ENCODE results near the gene DCDC2B. TPM values are rescaled to one million over a fixed set of nuclear protein-coding genes. Genes with fewer than 3 reads are reported as not detected.

The DCDC2B gene
- not detected for total RNA-seq

DNA sequence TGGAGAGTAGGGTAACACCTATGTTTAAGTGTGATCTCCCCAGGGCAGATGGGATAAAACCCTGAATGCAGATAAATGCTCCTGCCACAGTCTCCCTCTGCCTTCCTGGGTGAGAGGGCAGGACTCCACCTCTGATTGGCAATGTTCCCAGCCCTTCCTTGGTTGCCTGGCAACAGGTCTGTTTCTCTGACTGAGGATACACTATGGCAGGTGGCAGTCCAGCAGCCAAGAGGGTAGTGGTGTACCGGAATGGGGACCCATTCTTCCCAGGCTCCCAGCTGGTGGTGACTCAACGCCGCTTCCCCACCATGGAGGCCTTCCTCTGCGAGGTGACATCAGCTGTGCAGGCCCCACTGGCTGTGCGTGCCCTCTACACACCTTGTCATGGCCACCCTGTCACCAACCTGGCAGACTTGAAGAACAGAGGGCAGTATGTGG is at the start of gene DCDC2B:
Gene DCDC2B, plus strand, starts transcription at position 199 of the 438 bp plus-strand sequence. Its CDS starts 5 bp downstream, at position 204.
- TF ChIP-seq, protein P1, sequence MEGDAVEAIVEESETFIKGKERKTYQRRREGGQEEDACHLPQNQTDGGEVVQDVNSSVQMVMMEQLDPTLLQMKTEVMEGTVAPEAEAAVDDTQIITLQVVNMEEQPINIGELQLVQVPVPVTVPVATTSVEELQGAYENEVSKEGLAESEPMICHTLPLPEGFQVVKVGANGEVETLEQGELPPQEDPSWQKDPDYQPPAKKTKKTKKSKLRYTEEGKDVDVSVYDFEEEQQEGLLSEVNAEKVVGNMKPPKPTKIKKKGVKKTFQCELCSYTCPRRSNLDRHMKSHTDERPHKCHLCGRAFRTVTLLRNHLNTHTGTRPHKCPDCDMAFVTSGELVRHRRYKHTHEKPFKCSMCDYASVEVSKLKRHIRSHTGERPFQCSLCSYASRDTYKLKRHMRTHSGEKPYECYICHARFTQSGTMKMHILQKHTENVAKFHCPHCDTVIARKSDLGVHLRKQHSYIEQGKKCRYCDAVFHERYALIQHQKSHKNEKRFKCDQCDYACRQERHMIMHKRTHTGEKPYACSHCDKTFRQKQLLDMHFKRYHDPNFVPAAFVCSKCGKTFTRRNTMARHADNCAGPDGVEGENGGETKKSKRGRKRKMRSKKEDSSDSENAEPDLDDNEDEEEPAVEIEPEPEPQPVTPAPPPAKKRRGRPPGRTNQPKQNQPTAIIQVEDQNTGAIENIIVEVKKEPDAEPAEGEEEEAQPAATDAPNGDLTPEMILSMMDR (IDR thresholded peaks at IDR 0.05; ENCODE audit: low read depth): no peak

DNA sequence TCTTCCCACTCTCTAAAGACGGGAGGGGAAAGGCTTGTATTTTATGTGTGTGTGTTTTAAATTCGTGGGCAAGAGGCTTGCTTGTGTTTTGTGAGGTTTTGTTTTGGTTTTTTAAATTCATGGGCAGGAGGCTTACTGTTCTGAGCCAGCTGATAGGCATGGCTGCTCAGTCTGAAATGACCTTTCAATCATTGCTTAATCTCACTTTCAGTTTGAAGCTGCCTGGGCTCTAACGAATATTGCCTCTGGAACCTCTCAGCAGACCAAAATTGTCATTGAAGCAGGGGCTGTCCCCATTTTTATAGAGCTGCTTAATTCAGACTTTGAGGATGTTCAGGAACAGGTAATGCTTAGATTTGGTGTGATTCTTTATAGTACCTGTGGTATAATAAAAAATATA is 49.7 kb upstream of the DCDC2B start:
- TF ChIP-seq, protein P1 (IDR thresholded peaks at IDR 0.05; ENCODE audit: low read depth): no peak

DNA sequence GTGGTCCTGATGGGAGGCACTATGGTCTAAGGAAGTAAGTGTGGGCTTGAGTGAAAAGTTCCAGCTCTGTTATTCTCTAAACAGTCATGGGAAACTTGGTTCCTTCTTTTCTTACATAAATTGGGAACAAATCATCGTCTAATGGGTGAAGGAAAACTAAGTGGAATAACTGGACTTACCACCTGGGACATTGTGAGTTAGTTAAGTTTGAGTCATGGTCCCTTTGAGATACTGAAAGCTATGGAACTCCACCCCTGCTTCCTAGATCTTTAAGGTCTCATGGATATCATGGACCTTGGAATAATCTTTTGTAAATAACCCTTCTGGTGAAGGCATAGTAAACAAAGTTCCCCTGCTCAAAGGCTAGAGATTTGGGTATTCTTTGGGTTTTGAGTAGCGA is 45.5 kb upstream of the DCDC2B start:
- TF ChIP-seq, protein P1 (IDR thresholded peaks at IDR 0.05; ENCODE audit: low read depth): no peak

DNA sequence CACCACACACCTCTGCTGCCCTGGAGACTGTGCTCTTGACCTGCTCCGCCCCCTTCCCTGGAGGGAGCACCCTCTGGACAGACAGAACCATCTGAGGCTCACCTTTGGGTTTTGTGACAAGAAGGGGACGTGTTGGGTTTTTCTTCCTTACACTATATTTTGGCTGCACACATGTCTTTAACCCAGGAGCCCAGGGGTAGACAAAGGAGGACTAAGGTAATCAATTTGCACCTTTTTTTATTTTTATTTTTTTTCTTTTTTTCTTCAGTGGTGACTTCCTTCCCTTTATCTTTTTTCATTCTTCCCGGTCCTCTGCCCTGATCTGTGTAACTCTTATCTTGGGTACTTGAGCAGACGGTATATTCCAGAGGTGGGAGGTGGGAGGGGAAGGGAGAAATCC is 37.9 kb upstream of the DCDC2B start:
- TF ChIP-seq, protein P1 (IDR thresholded peaks at IDR 0.05; ENCODE audit: low read depth): no peak

DNA sequence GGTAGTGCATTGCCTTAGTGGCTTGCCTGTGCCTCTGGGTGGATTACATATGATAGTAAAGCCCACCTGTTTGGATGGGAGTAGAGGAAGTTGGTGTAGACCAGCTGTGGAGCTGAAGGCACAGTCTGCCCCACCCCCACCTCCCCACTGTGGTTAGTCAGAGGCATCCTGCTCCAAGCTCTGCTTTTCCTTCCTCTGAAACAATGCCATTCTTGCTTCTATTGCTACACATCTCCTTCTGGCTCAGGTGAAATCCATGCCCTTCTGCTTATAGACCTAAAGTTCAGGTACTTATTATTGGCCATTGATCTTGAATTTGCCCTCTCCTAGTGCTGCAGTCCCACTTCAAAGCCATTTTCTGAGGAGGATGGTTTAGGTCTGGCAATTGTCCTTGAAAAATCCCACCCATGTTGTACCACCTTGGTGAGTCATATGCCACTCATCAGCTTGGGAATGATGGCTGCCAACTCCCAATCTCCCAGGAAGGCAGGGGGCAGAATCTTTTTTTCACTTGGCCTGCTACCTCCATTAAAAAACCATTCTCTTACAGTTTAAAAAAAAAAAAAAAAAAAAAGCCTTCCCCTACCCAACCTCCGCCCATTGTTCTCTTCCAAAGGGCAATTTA is 36.2 kb upstream of the DCDC2B start:
- TF ChIP-seq, protein P1 (IDR thresholded peaks at IDR 0.05; ENCODE audit: low read depth): no peak

DNA sequence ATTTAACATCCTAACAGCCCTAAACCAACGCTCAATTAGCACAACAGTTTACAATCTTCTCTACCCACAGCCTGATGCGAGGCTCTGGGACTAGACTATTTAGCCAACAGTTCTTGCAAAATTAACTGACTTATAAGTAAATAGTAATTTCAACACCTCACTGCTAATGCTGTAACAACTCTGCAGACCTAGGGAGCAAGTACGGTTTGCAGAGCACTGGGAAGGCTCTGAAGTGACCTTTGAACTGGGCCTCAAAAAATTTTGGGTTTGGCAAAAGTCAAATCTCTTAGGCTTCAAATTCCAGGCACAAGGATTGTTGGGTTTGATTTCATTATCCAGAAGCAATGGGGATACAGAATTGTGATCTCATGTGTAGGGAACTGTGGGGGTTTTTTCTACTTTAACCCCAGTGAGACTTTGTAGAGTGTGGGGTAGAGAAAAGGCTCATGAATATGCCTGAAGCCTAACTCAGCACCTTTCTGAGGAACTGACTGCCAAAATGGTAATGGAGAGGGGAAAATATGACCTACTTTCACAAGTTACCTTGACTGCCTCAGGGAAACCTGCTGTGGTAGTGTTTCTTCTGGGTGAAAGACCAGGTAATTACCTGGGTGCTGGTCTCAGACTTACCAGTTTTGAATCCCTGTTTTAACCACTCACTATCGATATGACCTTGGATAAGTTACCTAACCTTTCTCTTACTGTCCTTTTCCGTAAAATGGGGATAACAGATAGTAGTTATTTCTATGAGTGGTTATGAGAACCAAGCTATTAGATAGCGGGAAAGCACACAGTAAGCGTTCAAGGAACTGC is 30.3 kb upstream of the DCDC2B start:
- TF ChIP-seq, protein P1 (IDR thresholded peaks at IDR 0.05; ENCODE audit: low read depth): no peak

DNA sequence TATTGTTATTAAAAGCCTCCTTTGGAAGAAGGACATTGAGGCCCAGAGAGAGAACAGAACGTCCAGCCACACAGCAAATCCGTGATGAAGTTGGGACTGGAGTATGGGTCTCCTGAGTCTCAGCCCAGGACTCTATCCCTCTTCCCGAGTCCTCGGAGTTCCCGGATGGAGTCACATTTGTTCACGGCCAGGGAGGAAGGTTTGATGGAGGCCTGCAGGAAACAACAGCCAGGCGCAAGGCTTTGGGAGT is 29.8 kb upstream of the DCDC2B start:
- TF ChIP-seq, protein P1 (IDR thresholded peaks at IDR 0.05; ENCODE audit: low read depth): no peak
